HG03175 (cell line): ENCODE results near the gene HES6.
A peak's percentile ranks its signal among the peaks of the same experiment; 100 is the strongest.

Source experiments
- ATAC-seq: cut with Tn5 transposase; IDR thresholded peaks from one replicate; pipeline ENCODE4 v1.9.1; 2021; ENCODE audit warnings: mild to moderate bottlenecking, moderate library complexity; ENCODE audit not compliant: unreplicated experiment

Gene HES6

GRCh38 chr2:238235856-238236255 is 4.0 kb downstream of the HES6 start:
- no peak for ATAC-seq

- ATAC-seq: no peak
Observed at GRCh38 chr2:238235331-238235732, 4.5 kb downstream of the HES6 start.

GRCh38 chr2:238233625-238234024 is 6.2 kb downstream of the HES6 start:
- ATAC-seq: no peak

GRCh38 chr2:238231809-238232208 is 8.0 kb downstream of the HES6 start:
- no peak for ATAC-seq

- peak; percentile 77 for ATAC-seq
Observed at GRCh38 chr2:238231251-238231793, 8.5 kb downstream of the HES6 start.

- no peak for ATAC-seq
Observed at GRCh38 chr2:238230699-238231098, 9.1 kb downstream of the HES6 start.

- no peak for ATAC-seq
Observed at GRCh38 chr2:238228700-238229099, 11.1 kb downstream of the HES6 start.

- no peak for ATAC-seq
Observed at GRCh38 chr2:238227587-238228032, 12.2 kb downstream of the HES6 start.

- no peak for ATAC-seq
Observed at GRCh38 chr2:238226698-238227586, 12.9 kb downstream of the HES6 start.

- no peak for ATAC-seq
Observed at GRCh38 chr2:238225911-238226697, 13.7 kb downstream of the HES6 start.

- ATAC-seq: no peak
Observed at GRCh38 chr2:238225121-238225520, 14.7 kb downstream of the HES6 start.

GRCh38 chr2:238224356-238225035 is 15.3 kb downstream of the HES6 start:
- no peak for ATAC-seq

GRCh38 chr2:238220892-238221521 is 18.8 kb downstream of the HES6 start:
- no peak for ATAC-seq

- no peak for ATAC-seq
Observed at GRCh38 chr2:238220274-238220891, 19.5 kb downstream of the HES6 start.

- no peak for ATAC-seq
Observed at GRCh38 chr2:238216651-238217184, 23.1 kb downstream of the HES6 start.

GRCh38 chr2:238207006-238207405 is 32.8 kb downstream of the HES6 start:
- no peak for ATAC-seq

GRCh38 chr2:238203973-238204683 is 35.7 kb downstream of the HES6 start:
- ATAC-seq: peak; percentile 25

- ATAC-seq: peak; percentile 95
Observed at GRCh38 chr2:238203094-238203972, 36.5 kb downstream of the HES6 start, which contains the start of gene ILKAP. TSS of gene ILKAP (minus strand) at chr2:238203695. CDS start at chr2:238203553, 142 bp downstream.
